Medulla oblongata (tissue), 1 donor: ENCODE results near the gene ARG2.
A peak's percentile ranks its signal among the peaks of the same experiment; 100 is the strongest.

Experiments
- DNase-seq: peaks from one replicate; pipeline ENCODE4 v3.0.0-alpha.2; 2015; ENCODE audit errors: extremely low spot score

The ARG2 gene

GRCh38 chr14:67619446-67620216 lies at the start of gene ARG2:
Gene ARG2 (plus strand): TSS chr14:67619920. CDS start chr14:67619978, 58 bp downstream.
- peak; percentile 96 for DNase-seq

- no peak for DNase-seq
Observed at GRCh38 chr14:67570453-67570852, 49.3 kb upstream of the ARG2 start.

GRCh38 chr14:67571275-67571990 lies 48.3 kb upstream of the ARG2 start:
- DNase-seq = peak; percentile 79

- no peak for DNase-seq
Observed at GRCh38 chr14:67571991-67572323, 47.8 kb upstream of the ARG2 start.

GRCh38 chr14:67572608-67573007 lies 47.1 kb upstream of the ARG2 start:
- no peak for DNase-seq

- DNase-seq = no peak
Observed at GRCh38 chr14:67573228-67574010, 46.3 kb upstream of the ARG2 start.

- DNase-seq = no peak
Observed at GRCh38 chr14:67574156-67574555, 45.6 kb upstream of the ARG2 start.

- DNase-seq = no peak
Observed at GRCh38 chr14:67574806-67575205, 44.9 kb upstream of the ARG2 start.

- peak; percentile 46 for DNase-seq
Observed at GRCh38 chr14:67575684-67576083, 44.0 kb upstream of the ARG2 start.

- DNase-seq = no peak
Observed at GRCh38 chr14:67576216-67576955, 43.3 kb upstream of the ARG2 start.

- DNase-seq = no peak
Observed at GRCh38 chr14:67577181-67577808, 42.4 kb upstream of the ARG2 start.

- DNase-seq = no peak
Observed at GRCh38 chr14:67577909-67578749, 41.6 kb upstream of the ARG2 start.

GRCh38 chr14:67579040-67579439 lies 40.7 kb upstream of the ARG2 start:
- no peak for DNase-seq

GRCh38 chr14:67579636-67580035 lies 40.1 kb upstream of the ARG2 start:
- DNase-seq = no peak

GRCh38 chr14:67580336-67581171 lies 39.2 kb upstream of the ARG2 start:
- DNase-seq = no peak

GRCh38 chr14:67581643-67582042 lies 38.1 kb upstream of the ARG2 start:
- DNase-seq = no peak

- DNase-seq = no peak
Observed at GRCh38 chr14:67582061-67582460, 37.7 kb upstream of the ARG2 start.

- peak; percentile 56 for DNase-seq
Observed at GRCh38 chr14:67583711-67584644, 35.7 kb upstream of the ARG2 start.
